Measurements from ENCODE around the gene ZNF33A.

Gene ZNF33A

DNA sequence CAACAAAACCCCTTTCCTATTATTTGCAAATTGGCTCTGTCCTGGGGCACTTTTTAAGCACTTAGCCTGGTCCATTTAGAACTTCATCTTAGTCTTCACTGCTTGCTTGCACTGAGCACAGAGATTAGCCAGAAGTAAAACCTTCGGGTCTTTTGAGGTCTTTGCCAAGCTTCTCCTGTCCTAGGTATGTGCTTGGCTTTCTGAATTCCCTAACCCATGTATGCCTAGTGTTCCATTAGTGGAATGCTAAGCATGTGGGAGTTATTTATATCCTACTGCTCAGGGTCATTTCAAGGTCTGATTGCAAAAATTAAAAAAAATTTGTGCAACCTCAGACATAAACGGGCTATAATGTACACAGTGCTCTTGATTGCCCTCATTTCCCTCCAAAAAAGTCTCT is 101.7 kb downstream of the ZNF33A start:
- H3K4me1 ChIP-seq (ENCODE audit: control insufficient read depth, insufficient read depth, low read length): no peaks in the 10 kb centered on the region
- H3K4me3 ChIP-seq (ENCODE audit: low read length): no peak overlapping the region
- no peak overlapping the region for H3K9ac ChIP-seq (ENCODE audit: low read length)
- H3K9me3 ChIP-seq (ENCODE audit: control insufficient read depth, low read length): peaks cover 16% of the 10 kb centered on the region
- H3K27me3 ChIP-seq (ENCODE audit: control insufficient read depth, insufficient read depth, low read length): no peaks in the 10 kb centered on the region
- H3K36me3 ChIP-seq (ENCODE audit: control insufficient read depth, insufficient read depth, low read length): peaks cover 4% of the 10 kb centered on the region
